HUES6 (cell line): ENCODE data around the gene TAP2.
"Not testable (repeated sequence)": the region's sequence is repeated elsewhere in the genome, so short reads cannot be mapped to it uniquely, and the experiment has no call there.

ENCODE experiments used
- H3K27ac ChIP-seq: 2 replicates; pipeline ENCODE4 v1.7.0; 2013; ENCODE audit warnings: low read depth, mild to moderate bottlenecking, low read length, inconsistent platforms
- H3K27me3 ChIP-seq: 2 replicates; pipeline ENCODE4 v1.6.1; 2013; ENCODE audit warnings: low read length; ENCODE audit not compliant: control insufficient read depth, insufficient read depth
- H3K36me3 ChIP-seq: 2 replicates; pipeline ENCODE4 v1.6.1; 2013; ENCODE audit warnings: low read length; ENCODE audit not compliant: control insufficient read depth, insufficient read depth
- H3K4me1 ChIP-seq: 2 replicates; pipeline ENCODE4 v1.6.1; 2013; ENCODE audit warnings: low read length; ENCODE audit not compliant: control insufficient read depth, insufficient read depth
- H3K4me3 ChIP-seq: 2 replicates; pipeline ENCODE4 v1.5.1; 2013; ENCODE audit warnings: low read depth, low read length
- H3K9ac ChIP-seq: one replicate; pipeline ENCODE4 v1.6.1; 2013; ENCODE audit warnings: mild to moderate bottlenecking, low read length
- H3K9me3 ChIP-seq: 2 replicates; pipeline ENCODE4 v1.6.1; 2013; ENCODE audit warnings: low read depth, low read length; ENCODE audit not compliant: control insufficient read depth, insufficient read depth

TAP2 gene

DNA sequence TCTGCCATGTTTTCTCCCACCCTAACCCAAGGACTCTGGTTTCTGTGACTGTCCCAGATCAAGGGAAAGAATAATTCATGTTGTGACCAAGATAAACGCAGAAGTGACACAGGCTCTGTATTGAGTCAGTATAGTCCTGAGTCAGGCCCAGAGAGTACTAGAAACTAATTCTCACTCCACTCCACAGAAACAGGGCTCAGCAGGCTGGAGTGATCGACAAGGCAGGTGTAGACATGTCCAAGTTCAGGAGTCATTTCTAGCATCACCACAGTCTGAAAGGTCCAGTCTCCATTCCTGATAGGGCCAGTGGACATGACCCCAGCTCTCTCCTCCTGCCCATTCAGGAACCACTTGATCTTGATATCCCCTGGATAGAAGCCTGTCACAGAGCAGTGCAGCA, 24.4 kb downstream of the TAP2 start:
- H3K27ac ChIP-seq: no peak overlapping the region
- H3K4me1 ChIP-seq: no peaks in the 10 kb centered on the region
- H3K9ac ChIP-seq: no peak overlapping the region
- no peaks in the 10 kb centered on the region for H3K36me3 ChIP-seq
- no peak overlapping the region for H3K4me3 ChIP-seq
- no peaks in the 10 kb centered on the region for H3K9me3 ChIP-seq
- peaks cover 9% of the 10 kb centered on the region for H3K27me3 ChIP-seq

DNA sequence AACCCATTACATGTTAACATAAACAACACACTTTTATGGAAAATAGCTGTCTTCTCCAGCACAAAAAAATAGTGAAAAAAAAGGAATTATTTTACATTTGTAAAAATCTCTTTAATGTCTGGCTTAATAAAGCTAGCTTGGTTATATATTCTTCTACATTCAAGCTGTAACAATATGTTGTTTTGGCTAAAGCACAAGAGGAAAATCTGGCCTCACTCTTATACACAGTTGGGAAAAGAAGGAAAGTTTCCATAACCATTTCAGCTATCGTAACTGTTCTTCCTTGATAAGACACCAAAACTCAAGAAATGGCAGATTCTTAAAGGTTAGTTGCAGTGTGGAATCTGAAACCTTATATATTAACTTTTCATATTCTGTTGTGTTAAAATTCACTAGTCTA, 29.4 kb downstream of the TAP2 start:
- H3K9ac ChIP-seq: no peak overlapping the region
- H3K27ac ChIP-seq: no peak overlapping the region
- H3K36me3 ChIP-seq: no peaks in the 10 kb centered on the region
- H3K9me3 ChIP-seq: no peaks in the 10 kb centered on the region
- no peak overlapping the region for H3K4me3 ChIP-seq
- H3K27me3 ChIP-seq: peaks cover 9% of the 10 kb centered on the region
- H3K4me1 ChIP-seq: peaks cover 5% of the 10 kb centered on the region

- Histone ChIP-seq H3K9me3 (no peaks in the 10 kb centered on the region), H3K4me3 (no peak overlapping the region), H3K4me1 (peaks cover 5% of the 10 kb centered on the region), H3K27ac (no peak overlapping the region), H3K36me3 (no peaks in the 10 kb centered on the region), H3K27me3 (peaks cover 9% of the 10 kb centered on the region), H3K9ac (no peak overlapping the region)
Observed at GRCh38 chr6:32807020-32807580, 31.4 kb downstream of the TAP2 start.

GRCh38 chr6:32805404-32805803, 33.1 kb downstream of the TAP2 start:
- H3K36me3 ChIP-seq, H3K4me3 ChIP-seq: not testable (repeated sequence)
- peaks cover 12% of the 10 kb centered on the region for H3K27me3 ChIP-seq

GRCh38 chr6:32803416-32803815, 35.1 kb downstream of the TAP2 start:
- Histone ChIP-seq H3K27me3 (peaks cover 12% of the 10 kb centered on the region), H3K9me3 (no peaks in the 10 kb centered on the region), H3K4me3 (no peak overlapping the region), H3K4me1 (peaks cover 5% of the 10 kb centered on the region), H3K9ac (no peak overlapping the region), H3K27ac (no peak overlapping the region), H3K36me3 (no peaks in the 10 kb centered on the region)

More at GRCh38 chr6:32805404-32805803, 33.1 kb downstream of the TAP2 start:
- H3K9ac ChIP-seq, H3K27ac ChIP-seq, H3K4me1 ChIP-seq, H3K9me3 ChIP-seq: not testable (repeated sequence)

DNA sequence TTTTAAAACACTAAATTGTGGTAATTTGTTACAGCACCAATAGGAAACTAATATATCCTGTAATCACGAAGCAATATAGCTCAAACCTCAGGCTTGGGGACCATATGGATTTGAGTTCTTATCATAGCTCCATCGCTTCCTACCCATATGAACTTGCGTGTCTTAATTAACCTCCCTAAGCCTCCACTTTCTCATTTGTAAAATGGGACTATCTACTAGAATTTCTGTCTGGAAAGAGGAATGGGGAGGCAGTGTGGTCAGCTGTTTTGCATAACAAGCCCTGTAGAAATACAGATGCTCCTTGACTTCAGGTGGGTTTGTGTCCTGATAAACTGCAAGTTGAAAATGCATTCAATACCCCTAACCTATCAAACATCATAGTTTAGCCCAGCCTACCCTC, 38.8 kb downstream of the TAP2 start:
- Histone ChIP-seq H3K9ac (no peak overlapping the region), H3K27me3 (peaks cover 12% of the 10 kb centered on the region), H3K9me3 (no peaks in the 10 kb centered on the region), H3K36me3 (no peaks in the 10 kb centered on the region), H3K4me1 (peaks cover 2% of the 10 kb centered on the region; the same call in 1 of the 2 replicates), H3K27ac (no peak overlapping the region), H3K4me3 (no peak overlapping the region)

- Histone ChIP-seq H3K9me3 (no peaks in the 10 kb centered on the region), H3K27me3 (peaks cover 12% of the 10 kb centered on the region), H3K36me3 (no peaks in the 10 kb centered on the region), H3K9ac (no peak overlapping the region), H3K4me3 (no peak overlapping the region), H3K27ac (no peak overlapping the region), H3K4me1 (peaks cover 2% of the 10 kb centered on the region; the same call in 1 of the 2 replicates)
Observed at GRCh38 chr6:32799168-32799567, 39.4 kb downstream of the TAP2 start.

GRCh38 chr6:32796848-32797776, 41.4 kb downstream of the TAP2 start:
- H3K27me3 ChIP-seq: peaks cover 3% of the 10 kb centered on the region; the same call in 1 of the 2 replicates
- no peaks in the 10 kb centered on the region for H3K36me3 ChIP-seq
- peak overlapping the region; percentile 40 for H3K4me3 ChIP-seq
- no peaks in the 10 kb centered on the region for H3K9me3 ChIP-seq
- H3K9ac ChIP-seq: no peak overlapping the region
- no peak overlapping the region for H3K27ac ChIP-seq
- peaks cover 7% of the 10 kb centered on the region; the same call in 1 of the 2 replicates for H3K4me1 ChIP-seq

DNA sequence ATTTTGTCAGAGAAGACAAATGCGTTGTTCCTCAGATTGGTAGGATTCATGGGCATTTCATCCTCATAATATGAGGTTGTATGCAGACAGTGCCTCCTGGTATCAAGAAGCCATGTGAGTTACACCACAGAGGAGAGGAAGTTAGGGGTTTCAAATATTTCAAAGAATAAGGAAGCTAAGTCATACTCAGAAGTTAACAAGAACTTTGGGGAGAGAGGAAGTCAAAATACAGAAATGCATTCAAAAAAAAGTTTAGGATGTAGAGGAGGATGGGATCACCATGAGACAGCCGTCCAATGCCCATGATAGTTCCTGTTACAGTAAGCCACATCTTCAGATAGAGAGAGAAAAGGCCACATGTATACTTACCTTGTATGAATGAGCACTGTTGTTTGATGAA, 44.0 kb downstream of the TAP2 start:
- Histone ChIP-seq H3K4me1 (peaks cover 7% of the 10 kb centered on the region; the same call in 1 of the 2 replicates), H3K9ac (no peak overlapping the region), H3K36me3 (no peaks in the 10 kb centered on the region), H3K27ac (no peak overlapping the region), H3K4me3 (no peak overlapping the region), H3K27me3 (peaks cover 4% of the 10 kb centered on the region; the same call in 1 of the 2 replicates), H3K9me3 (no peaks in the 10 kb centered on the region)

GRCh38 chr6:32792901-32793435, 45.6 kb downstream of the TAP2 start:
- no peak overlapping the region for H3K27ac ChIP-seq
- no peaks in the 10 kb centered on the region for H3K9me3 ChIP-seq
- no peak overlapping the region for H3K9ac ChIP-seq
- H3K4me1 ChIP-seq: peaks cover 7% of the 10 kb centered on the region; the same call in 1 of the 2 replicates
- H3K4me3 ChIP-seq: no peak overlapping the region
- H3K27me3 ChIP-seq: peaks cover 4% of the 10 kb centered on the region; the same call in 1 of the 2 replicates
- H3K36me3 ChIP-seq: no peaks in the 10 kb centered on the region

DNA sequence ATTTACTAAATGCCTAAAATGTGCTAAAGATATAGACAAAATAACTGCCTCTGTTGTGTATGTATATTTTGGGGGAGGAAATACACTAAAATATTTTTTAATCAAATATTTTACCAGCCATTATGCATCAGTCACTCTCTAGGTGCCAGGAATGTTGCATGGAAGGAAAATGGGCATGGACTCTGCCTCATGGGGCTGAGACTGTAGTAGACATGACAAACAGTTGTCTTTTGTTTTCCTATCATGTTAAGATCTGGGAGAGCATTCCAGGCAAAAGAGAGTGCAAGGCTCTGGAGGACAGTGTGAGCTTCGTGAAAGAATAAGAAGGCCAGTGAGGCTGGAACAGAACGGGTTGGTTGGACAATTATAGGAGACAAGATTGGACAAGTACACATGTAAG, 48.2 kb downstream of the TAP2 start:
- H3K27ac ChIP-seq: no peak overlapping the region
- no peak overlapping the region for H3K9ac ChIP-seq
- H3K36me3 ChIP-seq: no peaks in the 10 kb centered on the region
- H3K9me3 ChIP-seq: no peaks in the 10 kb centered on the region
- H3K4me3 ChIP-seq: no peak overlapping the region
- H3K27me3 ChIP-seq: peaks cover 4% of the 10 kb centered on the region; the same call in 1 of the 2 replicates
- peaks cover 5% of the 10 kb centered on the region; the same call in 1 of the 2 replicates for H3K4me1 ChIP-seq
